OCI-LY3 (cell line): Measurements from ENCODE around the gene DSTN.

Experiments
- CTCF ChIP-seq: fragments of 200-600, 300-600 bp; sonication (generic); IDR thresholded peaks from 2 replicates; pipeline ENCODE4 v1.5.1; 2014; ENCODE audit warnings: antibody characterized with exemption, low read length, low read depth
- EZH2phosphoT487 ChIP-seq: fragments of 200-600 bp; shearing (Covaris generic); IDR thresholded peaks from 2 replicates; pipeline ENCODE4 v1.6.1; 2018; ENCODE audit warnings: antibody characterized with exemption, mixed run types, low read depth

- TF ChIP-seq CTCF (no peak), EZH2phosphoT487 (no peak)
These were observed 28.2 kb downstream of the DSTN start for GRCh38 chr20:17598013-17598550.
